Adrenal gland (tissue), 5 donors: ENCODE measurements around the gene FGG.

Source experiments
- CTCF ChIP-seq, 6 experiments: fragments of 450-650 bp in 4 of 6; fragments of 200-600 bp in 2 of 6; sonication (generic) in 1 of 6; IDR thresholded peaks; 1 replicate in 5 of 6; 2 replicates in 1 of 6; pipeline versions ENCODE4 v1.5.1 to v1.8.0; 2016 to 2021; ENCODE audit warnings: antibody characterized with exemption in 6 of 6, mild to moderate bottlenecking in 2 of 6, moderate library complexity in 1 of 6
- POLR2A ChIP-seq, 2 donors: fragments of 450-650 bp; IDR thresholded peaks; one replicate each; pipeline ENCODE4 v1.6.1; 2017; ENCODE audit warnings: antibody characterized with exemption in 2 of 2, mild to moderate bottlenecking in 2 of 2, moderate library complexity in 1 of 2
- donor health status: DM: no; HTN: no; CAD: no.

DNA sequence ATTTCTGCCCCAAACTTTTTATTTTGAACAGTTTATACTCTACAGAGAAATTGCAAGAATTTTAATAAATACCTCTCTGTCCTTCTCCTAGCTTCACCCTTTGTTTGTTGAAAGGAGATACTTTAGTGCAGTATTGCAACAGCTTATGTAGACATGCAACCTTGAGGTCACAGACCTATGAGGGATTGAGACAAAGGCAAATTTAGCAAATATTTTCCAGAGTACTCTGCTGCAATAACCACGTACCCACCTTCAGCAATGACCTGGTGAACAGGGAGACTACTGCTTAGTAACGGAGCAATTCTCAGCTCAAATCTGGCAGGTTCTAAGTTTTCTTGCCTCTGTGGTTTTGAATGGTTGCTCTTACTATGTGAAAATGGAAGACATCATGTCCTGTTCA, 35.1 kb downstream of the FGG start:
- no peak for TF ChIP-seq CTCF (IDR thresholded peaks at IDR 0.05)
- TF ChIP-seq POLR2A (IDR thresholded peaks at IDR 0.05): no peak
